Spleen (tissue), 11 donors: ENCODE results near the gene EPHA6. TPM values are rescaled to one million over a fixed set of nuclear protein-coding genes. Genes with fewer than 3 reads are reported as not detected.

Source experiments
- DNase-seq: peaks from one replicate; pipeline ENCODE4 v3.0.0-alpha.2; 2020
- H3K27ac ChIP-seq, 8 donors: fragments of 200-600 bp; sonication (generic) in 7 of 8; 1 replicate in 4 of 8; 2 replicates in 4 of 8; pipeline versions ENCODE4 v1.5.0 to v1.8.0; 2016 to 2021; ENCODE audit warnings: inconsistent platforms in 4 of 8, mild to moderate bottlenecking in 4 of 8, moderate library complexity in 1 of 8
- H3K27me3 ChIP-seq, 7 donors: fragments of 200-600 bp; sonication (generic) in 6 of 7; replicated peaks in 1 of 7; 1 replicate in 4 of 7; 2 replicates in 3 of 7; pipeline versions ENCODE4 v1.5.0 to v1.8.0; 2016 to 2021; ENCODE audit warnings: inconsistent platforms in 3 of 7, mild to moderate bottlenecking in 1 of 7
- H3K36me3 ChIP-seq, 6 donors: fragments of 200-600 bp; sonication (generic) in 5 of 6; 1 replicate in 4 of 6; 2 replicates in 2 of 6; pipeline versions ENCODE4 v1.5.0 to v1.8.0; 2016 to 2021; ENCODE audit warnings: inconsistent platforms in 2 of 6
- H3K4me1 ChIP-seq, 6 donors: fragments of 200-600 bp; sonication (generic) in 5 of 6; 1 replicate in 3 of 6; 2 replicates in 3 of 6; pipeline versions ENCODE4 v1.5.0 to v1.8.0; 2016 to 2021; ENCODE audit warnings: inconsistent platforms in 3 of 6
- H3K4me3 ChIP-seq, 8 donors: fragments of 200-600 bp; sonication (generic) in 7 of 8; 1 replicate in 4 of 8; 2 replicates in 4 of 8; pipeline versions ENCODE4 v1.5.0 to v1.8.0; 2016 to 2021; ENCODE audit warnings: inconsistent platforms in 4 of 8, mild to moderate bottlenecking in 4 of 8, moderate library complexity in 2 of 8
- H3K9me3 ChIP-seq, 8 donors: fragments of 200-600 bp; sonication (generic) in 7 of 8; 1 replicate in 4 of 8; 2 replicates in 4 of 8; pipeline versions ENCODE4 v1.5.0 to v1.8.0; 2016 to 2021; ENCODE audit warnings: inconsistent platforms in 4 of 8
- CTCF ChIP-seq, 11 experiments: fragments of 200-600 bp in 7 of 11; fragments of 450-650 bp in 4 of 11; sonication (generic) in 4 of 11; IDR thresholded peaks in 8 of 11; conservative IDR thresholded peaks in 3 of 11; 1 replicate in 7 of 11; 2 replicates in 4 of 11; pipeline versions ENCODE4 v1.4.0 to v1.8.0; 2016 to 2021; ENCODE audit warnings: antibody characterized with exemption in 11 of 11, inconsistent platforms in 4 of 11, mild to moderate bottlenecking in 1 of 11
- POLR2A ChIP-seq, 3 donors: fragments of 450-650 bp; IDR thresholded peaks; one replicate each; pipeline ENCODE4 v1.5.1; 2017; ENCODE audit warnings: antibody characterized with exemption in 3 of 3, mild to moderate bottlenecking in 1 of 3
- POLR2AphosphoS5 ChIP-seq, 3 donors: sonication (generic); formaldehyde crosslinking; IDR thresholded peaks; one replicate each; pipeline ENCODE4 v1.5.1; 2017; ENCODE audit warnings: antibody characterized with exemption in 3 of 3
- WGBS, 5 donors: extraction: QIAGEN DNeasy Blood & Tissue Kit in 3 of 5; methylation state at CpG; one replicate each; pipeline versions ENCODE4 v1.1.5 to v1.1.7; 2013 to 2018; 5-methylcytosine and 5-hydroxymethylcytosine counted together
- intact Hi-C: fragments of 100-400 bp; cut with DNase I; formaldehyde crosslinking; loops from one replicate; pipeline ENCODE4 v1.15.0; 2023; ENCODE audit warnings: low total_unique reads
- polyA plus RNA-seq, 3 donors: library from polyadenylated mRNA; stranded (reverse); fragments of 200-250 nt; gene quantifications; one replicate each; pipeline ENCODE4 v1.2.1, GENCODE V29; 2013
- total RNA-seq, 7 donors: library from RNA; depleted of rRNA in 3 of 7; stranded (reverse); fragments of >200 nt in 3 of 7; fragmentation: NEBNext Ultra II Directional in 4 of 7; extraction: Animal tissue kit (Norgen Biotek cat#: 25700) in 4 of 7; gene quantifications; one replicate each; pipeline versions ENCODE4 v1.1.0 to v1.2.1, GENCODE V29; 2016 to 2021
- donor health status: healthy with polysubstance abuse.
- donor health status: DM: no; HTN: no; CAD: no; lungs with moderate emphysema.
- donor health status: DM: no; HTN: no; CAD: no.
- donor health status: Bipolar disorder and iron deficiency.
- donor health status: healthy.
- donor health status: DM: no; HTN: no; CAD: no.
- donor health status: DM: yes; HTN: yes; CAD: no.

Gene EPHA6
- total and polyA plus RNA-seq, 10 donors, result 0.44 TPM; not detected in 9

- TF ChIP-seq POLR2A (IDR thresholded peaks at IDR 0.05), result no peak
- no peak for TF ChIP-seq CTCF (IDR thresholded peaks at IDR 0.05 in 8 of 11, conservative IDR thresholded peaks at IDR 0.05 in 3 of 11)
- TF ChIP-seq POLR2AphosphoS5 (IDR thresholded peaks at IDR 0.05), result no peak
- H3K4me1 ChIP-seq, result peaks cover 0 to 3% (median 0%) of the 10 kb centered on the region in 6 donors
- no peak for DNase-seq
- intact Hi-C loops, result no loop called here
- H3K27ac ChIP-seq, result no peak overlapping the region
- H3K4me3 ChIP-seq, result no peak overlapping the region
- H3K27me3 ChIP-seq, result no peaks in the 10 kb centered on the region
- H3K9me3 ChIP-seq, result no peaks in the 10 kb centered on the region
- H3K36me3 ChIP-seq, result no peaks in the 10 kb centered on the region
Observed at GRCh38 chr3:97711654-97712053, 897.3 kb downstream of the EPHA6 start.

GRCh38 chr3:97712919-97713318 lies 898.5 kb downstream of the EPHA6 start:
- H3K27me3 ChIP-seq, result no peaks in the 10 kb centered on the region
- no peaks in the 10 kb centered on the region for H3K9me3 ChIP-seq
- H3K36me3 ChIP-seq, result no peaks in the 10 kb centered on the region
- TF ChIP-seq POLR2A (IDR thresholded peaks at IDR 0.05) (no peak), CTCF (IDR thresholded peaks at IDR 0.05 in 8 of 11, conservative IDR thresholded peaks at IDR 0.05 in 3 of 11) (no peak), POLR2AphosphoS5 (IDR thresholded peaks at IDR 0.05) (no peak)
- 47 to 62% (median 57%) methylated on average over 3 of the region's 3 CpGs for WGBS, 5 donors
- H3K4me3 ChIP-seq, result no peak overlapping the region
- H3K4me1 ChIP-seq, result peaks cover 0 to 3% (median 0%) of the 10 kb centered on the region in 6 donors
- no peak overlapping the region for H3K27ac ChIP-seq
- DNase-seq, result no peak
- intact Hi-C loops, result no loop called here

- Histone ChIP-seq H3K27me3 (peaks cover 0 to 3% (median 0%) of the 10 kb centered on the region in 7 donors), H3K9me3 (no peaks in the 10 kb centered on the region), H3K4me1 (peaks cover 0 to 3% (median 0%) of the 10 kb centered on the region in 6 donors), H3K4me3 (no peak overlapping the region), H3K27ac (no peak overlapping the region), H3K36me3 (no peaks in the 10 kb centered on the region)
- WGBS, 5 donors, result 40 to 81% (median 71%) methylated on average over 1 of the region's 1 CpG
- no peak for DNase-seq
- TF ChIP-seq POLR2A (IDR thresholded peaks at IDR 0.05), result no peak
- TF ChIP-seq POLR2AphosphoS5 (IDR thresholded peaks at IDR 0.05), result no peak
- TF ChIP-seq CTCF (IDR thresholded peaks at IDR 0.05 in 8 of 11, conservative IDR thresholded peaks at IDR 0.05 in 3 of 11), result no peak
- intact Hi-C loops, result no loop called here
Observed at GRCh38 chr3:97713634-97714033, 899.2 kb downstream of the EPHA6 start.

GRCh38 chr3:97719156-97719821 lies 904.9 kb downstream of the EPHA6 start:
- no peaks in the 10 kb centered on the region for H3K9me3 ChIP-seq
- no peak for DNase-seq
- H3K27ac ChIP-seq, result no peak overlapping the region
- TF ChIP-seq POLR2A (IDR thresholded peaks at IDR 0.05) (no peak), POLR2AphosphoS5 (IDR thresholded peaks at IDR 0.05) (no peak), CTCF (IDR thresholded peaks at IDR 0.05 in 8 of 11, conservative IDR thresholded peaks at IDR 0.05 in 3 of 11) (peak in 10 of 11 experiments; percentile 35 to 83 (median 76))
- WGBS, 5 donors, result 2 to 4% (median 3%) methylated on average over 7 of the region's 7 CpGs
- H3K4me3 ChIP-seq, result peak overlapping the region in 1 of 8 donors; percentile 41
- peaks cover 0 to 4% (median 0%) of the 10 kb centered on the region in 7 donors for H3K27me3 ChIP-seq
- peaks cover 0 to 3% (median 0%) of the 10 kb centered on the region in 6 donors for H3K4me1 ChIP-seq
- H3K36me3 ChIP-seq, result no peaks in the 10 kb centered on the region
- intact Hi-C loops, result no loop called here
